EL (cell line): ENCODE data around the gene DBET.
"Not testable (repeated sequence)": the region's sequence is repeated elsewhere in the genome, so short reads cannot be mapped to it uniquely, and the experiment has no call there.

Experiments used
- DNase-seq: peaks from one replicate; pipeline ENCODE4 v3.0.0-alpha.2; 2016

The DBET gene

DNA sequence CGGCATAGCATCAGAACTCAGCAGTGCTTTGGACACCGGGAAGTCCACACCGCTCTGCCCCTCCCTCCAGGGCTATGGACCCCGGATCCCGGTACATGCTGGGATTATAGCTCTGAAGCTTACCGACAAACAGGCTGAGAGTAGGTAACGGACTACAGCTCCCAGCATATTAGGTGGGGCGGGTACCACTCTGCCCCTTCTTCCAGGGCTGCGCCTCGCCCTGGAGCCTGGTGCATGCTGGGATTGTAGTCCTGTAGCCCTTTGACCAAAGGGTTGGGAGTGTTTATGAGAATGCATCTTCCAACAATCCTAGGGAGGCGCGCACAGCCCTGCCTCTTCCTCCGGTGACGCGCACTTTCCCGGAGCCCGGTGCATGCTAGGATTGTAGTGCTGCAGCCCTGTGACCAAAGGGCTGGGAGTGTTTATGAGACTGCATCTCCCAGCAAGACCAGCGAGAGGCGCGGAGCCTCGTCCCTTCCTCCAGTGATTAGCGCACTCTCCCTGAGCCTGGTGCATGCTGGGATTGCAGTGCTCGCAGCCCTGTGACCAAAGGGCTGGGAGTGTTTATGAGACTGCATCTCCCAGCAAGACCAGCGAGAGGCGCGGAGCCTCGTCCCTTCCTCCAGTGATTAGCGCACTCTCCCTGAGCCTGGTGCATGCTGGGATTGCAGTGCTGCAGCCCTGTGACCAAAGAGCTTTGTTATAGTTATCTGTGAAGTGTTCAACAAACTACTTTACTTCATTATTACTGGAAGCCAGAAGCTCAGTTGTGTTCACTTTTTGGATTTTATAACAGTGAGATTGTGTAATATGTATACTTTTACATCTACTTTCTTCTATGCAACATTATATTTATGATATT lies 14.7 kb upstream of the DBET start:
- not testable (repeated sequence) for DNase-seq

DNA sequence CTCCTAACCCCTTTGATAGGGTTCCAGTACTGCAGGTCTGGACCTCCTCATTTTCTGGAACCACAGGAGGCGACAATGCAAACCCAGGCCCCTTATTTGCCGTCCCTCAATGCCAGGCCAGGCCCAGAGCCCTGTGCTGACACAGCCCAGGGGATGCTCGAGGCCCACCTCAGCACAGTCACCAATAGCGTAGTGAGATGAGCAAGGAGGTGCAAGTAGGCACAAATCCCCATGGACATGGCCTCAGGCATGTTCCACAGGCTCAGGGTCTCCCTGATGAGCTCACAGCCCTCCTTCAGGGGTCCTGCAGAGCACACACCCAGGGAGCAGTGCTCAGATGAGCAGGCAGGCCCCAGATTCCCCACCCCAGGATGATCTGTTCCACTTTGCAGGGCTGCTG lies 5.3 kb upstream of the DBET start:
- DNase-seq: not testable (repeated sequence)

DNA sequence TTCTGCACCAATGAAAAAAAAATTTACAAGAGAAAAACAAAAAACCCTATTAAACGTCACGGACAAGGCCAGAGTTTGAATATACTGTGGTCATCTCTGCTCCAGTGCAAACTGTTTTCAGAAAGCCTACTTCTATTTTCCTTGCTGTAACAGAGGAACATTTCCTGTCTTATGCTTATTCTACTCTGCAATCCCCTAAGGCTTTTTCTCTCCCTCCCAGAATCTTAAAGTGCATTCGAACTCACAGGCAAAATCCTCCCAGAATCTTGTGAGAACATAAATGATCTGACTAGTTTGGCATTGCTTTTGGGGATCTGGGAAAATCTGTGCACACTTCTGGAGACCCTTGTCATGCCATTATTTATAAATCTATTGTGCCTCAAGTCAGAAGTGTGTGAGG lies 503 bp downstream of the DBET start:
- DNase-seq: not testable (repeated sequence)

DNA sequence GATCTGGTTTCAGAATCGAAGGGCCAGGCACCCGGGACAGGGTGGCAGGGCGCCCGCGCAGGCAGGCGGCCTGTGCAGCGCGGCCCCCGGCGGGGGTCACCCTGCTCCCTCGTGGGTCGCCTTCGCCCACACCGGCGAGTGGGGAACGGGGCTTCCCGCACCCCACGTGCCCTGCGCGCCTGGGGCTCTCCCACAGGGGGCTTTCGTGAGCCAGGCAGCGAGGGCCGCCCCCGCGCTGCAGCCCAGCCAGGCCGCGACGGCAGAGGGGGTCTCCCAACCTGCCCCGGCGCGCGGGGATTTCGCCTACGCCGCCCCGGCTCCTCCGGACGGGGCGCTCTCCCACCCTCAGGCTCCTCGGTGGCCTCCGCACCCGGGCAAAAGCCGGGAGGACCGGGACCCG lies 4.0 kb downstream of the DBET start:
- not testable (repeated sequence) for DNase-seq

DNA sequence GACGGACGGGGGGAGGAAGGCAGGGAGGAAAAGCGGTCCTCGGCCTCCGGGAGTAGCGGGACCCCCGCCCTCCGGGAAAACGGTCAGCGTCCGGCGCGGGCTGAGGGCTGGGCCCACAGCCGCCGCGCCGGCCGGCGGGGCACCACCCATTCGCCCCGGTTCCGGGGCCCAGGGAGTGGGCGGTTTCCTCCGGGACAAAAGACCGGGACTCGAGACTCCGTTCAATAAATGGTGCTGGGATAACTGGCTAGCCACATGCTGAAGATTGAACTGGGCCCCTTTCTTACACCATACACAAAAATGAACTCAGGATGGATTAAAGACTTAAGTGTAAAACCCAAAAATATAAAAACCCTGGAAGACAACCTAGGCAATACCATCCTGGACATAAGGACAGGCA lies 28.8 kb downstream of the DBET start:
- not testable (repeated sequence) for DNase-seq

DNA sequence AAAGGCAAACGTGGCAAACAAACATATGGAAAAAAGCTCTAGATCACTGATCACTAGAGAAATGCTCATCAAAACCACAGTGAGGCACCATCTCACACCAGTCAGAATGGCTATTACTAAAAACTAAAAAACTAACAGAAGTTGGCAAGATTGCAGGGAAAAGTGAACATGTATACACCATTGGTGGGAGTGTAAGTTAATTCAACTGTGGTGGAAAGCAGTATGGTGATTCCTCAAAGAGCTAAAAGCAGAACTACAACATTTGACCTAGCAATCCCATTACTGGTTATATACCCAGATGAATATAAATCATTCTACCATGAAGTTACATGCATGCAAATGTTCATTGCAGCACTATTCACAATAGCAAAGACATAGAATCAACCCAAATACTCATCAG lies 29.7 kb downstream of the DBET start:
- not testable (repeated sequence) for DNase-seq

DNA sequence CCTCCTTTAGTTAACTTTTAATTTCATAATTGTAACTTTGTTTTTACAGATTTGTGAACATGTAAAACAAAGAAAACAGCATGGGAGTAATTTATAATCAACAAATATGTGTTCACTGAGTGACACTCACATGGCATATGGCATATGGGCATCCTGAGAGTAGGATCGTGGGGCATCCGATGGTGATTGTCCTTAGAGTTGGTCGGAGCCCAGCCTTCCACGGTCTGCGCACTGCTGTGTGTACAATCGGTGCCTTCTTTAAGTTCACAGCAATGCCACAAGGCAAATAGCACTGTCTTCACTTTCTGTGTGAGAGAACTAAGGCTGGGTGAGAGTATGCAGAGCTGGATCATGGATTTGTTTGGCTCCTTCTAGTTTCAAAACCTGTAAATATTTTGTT lies 31.0 kb downstream of the DBET start:
- DNase-seq: not testable (repeated sequence)

DNA sequence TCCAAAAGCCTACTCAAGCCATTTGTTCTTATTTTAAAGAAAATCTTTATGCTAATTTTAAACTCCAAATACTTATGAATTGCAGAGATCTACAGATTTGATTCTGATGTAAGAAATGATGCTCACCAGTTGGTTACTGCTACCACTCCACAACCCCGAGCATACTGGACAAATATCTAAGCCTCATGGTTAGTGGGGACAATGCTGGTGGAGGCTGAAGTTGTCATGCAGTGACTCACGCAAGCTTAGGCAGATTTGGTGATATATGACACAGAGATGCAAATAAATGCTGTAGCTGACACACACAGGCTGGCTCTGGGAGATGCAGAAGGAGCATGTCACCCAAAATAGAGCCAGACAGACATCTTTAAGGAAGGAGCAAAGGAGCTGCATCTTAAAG lies 35.3 kb downstream of the DBET start:
- DNase-seq: not testable (repeated sequence)

DNA sequence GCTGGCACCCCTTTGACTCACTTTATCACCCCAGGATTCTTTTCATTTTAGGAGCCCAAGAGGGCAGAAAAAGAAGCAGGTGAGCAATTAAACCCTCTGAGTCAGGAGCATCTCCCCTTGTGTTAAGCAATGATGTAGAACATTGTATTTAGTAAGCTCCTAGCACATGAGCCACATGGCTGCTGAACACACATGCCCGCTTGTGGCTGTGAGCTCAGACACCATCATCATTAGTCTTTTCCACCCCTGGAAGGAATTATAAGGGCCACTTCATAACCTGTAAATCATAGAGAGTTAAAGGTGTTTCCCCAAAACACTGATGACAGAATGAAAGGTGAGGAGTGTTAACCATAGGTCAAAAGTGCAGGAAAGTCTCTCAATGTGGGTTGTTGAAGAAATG lies 37.2 kb downstream of the DBET start:
- DNase-seq: not testable (repeated sequence)

DNA sequence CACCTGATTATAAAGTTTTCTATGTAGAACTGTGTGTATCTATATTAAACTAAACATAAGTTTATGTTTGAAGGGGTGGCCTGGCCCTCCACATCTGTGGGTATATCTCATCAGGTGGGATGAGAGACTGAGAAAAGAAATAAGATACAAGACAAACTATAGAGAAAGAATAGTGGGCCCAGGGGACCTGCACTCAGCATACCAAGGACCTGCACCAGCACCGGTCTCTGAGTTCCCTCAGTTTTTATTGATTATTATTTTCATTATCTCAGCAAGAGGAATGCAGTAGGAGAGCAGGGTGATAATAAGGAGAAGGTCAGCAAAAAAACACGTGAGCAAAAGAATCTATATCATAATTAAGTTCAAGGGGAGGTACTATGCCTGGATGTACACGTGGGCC lies 41.9 kb downstream of the DBET start:
- not testable (repeated sequence) for DNase-seq

DNA sequence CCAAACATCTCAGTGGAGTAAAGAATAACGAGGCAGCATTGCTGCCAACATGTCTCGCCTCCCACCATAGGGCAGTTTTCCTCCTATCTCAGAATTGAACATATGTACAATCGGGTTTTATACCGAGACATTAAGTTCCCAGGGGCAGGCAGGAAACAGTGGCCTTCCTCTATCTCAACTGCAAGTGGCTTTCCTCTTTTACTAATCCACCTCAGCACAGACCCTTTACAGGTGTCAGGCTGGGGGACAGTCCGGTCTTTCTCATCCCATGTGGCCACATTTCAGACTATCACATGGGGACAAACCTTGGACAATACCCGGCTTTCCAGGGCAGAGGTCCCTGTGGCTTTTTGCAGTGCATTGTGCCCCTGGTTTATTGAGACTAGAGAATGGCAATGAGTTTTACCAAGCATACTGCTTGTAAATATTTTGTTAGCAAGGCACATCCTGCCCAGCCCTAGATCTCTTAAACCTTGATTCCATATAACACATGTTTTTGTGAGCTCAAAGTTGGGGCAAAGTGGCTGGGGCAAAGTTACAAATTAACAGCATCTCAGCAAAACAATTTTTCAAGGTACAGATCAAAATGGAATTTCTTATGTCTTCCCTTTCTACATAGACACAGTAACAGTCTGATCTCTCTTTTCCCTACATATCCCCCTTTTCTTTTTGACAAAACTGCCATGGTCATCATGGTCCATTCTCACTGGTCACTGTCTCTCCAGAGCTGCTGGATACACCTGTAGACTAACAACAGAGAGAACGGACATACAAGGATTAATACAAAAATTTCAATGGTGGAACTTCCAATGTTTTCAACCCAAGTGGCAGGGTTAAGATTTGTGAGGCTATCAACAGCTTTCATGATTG lies 42.5 kb downstream of the DBET start:
- not testable (repeated sequence) for DNase-seq

DNA sequence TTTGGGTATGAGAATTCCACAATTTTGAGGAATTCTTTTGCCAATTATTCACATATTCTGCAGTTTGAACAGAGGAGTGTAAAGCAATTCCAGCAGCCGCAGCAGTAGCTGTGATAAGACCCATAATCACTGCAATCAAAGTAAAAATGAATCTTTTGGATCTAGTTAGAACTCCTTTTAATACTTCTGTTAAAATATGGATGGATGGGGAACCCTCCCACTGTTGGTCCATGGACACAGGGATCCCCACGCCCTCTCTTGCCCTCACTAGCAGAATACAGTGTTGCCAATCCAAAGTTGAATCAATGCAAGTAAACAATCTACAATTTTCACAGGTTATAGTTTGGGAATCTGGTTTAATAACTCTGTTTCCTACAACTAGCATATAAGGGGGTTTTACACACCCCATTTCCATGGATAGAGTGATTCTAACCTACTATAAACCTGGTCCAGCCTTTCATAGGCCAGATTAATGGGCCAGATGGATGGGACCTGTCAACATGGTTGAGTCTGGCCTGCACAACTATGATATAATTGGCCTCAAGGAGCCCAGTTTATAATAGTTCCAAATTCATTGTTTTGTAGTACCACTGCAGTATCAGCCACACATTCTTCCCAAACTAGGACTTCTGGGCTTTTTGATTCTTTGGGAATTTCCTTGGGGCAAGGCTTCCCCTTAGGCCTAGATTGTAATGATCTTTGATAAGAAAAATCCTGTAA lies 43.6 kb downstream of the DBET start:
- DNase-seq: not testable (repeated sequence)

DNA sequence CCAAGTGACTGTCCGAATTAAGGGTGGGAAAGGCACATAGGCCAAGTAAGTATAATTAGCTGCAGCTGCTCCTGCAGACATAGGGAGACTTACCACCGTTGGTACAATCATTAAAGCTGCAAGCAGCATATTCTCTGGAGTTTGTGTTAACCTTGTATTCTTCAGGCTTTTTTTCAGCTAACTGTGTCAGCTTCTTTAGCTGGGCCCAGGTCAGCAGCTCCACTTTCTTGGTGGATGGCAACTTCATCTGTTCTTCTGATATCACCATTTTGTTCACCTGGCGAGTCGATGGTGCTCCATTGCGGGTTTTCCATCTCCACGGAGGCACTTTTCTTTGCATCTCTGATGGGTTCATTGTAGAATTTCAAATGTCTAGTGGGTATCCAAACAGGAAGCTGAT lies 44.5 kb downstream of the DBET start:
- not testable (repeated sequence) for DNase-seq

DNA sequence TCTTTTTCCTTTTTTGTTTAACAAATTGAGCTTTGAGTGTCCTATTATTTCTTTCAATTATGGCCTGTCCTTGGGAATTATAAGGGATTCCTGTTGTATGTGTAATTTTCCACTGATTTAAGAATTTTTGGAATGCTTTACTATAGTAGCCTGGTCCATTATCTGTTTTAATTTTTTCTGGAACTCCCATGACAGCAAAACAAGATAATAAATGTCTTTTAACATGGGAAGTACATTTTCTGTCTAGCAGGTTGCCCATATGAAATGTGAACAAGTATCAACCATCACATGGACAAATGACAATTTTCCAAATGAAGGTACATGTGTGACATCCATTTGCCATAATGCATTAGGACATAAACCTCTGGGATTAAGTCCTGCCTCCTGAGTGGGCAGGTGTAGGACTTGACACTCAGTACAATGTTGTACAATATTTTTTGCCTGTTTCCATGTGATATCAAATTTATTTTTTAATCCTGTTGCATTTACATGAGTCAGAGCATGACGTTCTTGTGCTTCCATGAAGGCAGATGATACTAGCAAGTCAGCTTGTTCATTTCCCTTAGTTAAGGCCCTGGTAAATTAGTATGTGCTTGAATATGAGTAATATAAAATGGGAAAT lies 45.2 kb downstream of the DBET start:
- DNase-seq: not testable (repeated sequence)

DNA sequence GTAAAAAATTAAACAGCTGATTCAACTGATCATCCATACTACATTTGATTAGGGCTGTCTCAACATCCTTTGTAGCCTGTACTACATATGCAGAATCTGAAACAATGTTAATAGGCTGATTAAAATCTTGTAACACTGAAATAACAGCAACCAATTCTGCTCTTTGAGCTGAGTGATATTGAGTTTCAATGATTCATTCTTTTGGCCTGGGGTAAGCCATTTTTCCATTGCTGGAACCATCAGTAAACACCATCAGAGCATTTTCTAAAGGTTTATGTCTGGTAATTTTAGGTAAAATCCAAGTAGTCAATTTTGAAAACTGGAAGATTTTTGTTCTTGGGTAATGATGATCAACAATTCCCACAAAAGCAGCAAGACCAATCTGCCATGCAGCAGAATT lies 45.7 kb downstream of the DBET start:
- DNase-seq: not testable (repeated sequence)

DNA sequence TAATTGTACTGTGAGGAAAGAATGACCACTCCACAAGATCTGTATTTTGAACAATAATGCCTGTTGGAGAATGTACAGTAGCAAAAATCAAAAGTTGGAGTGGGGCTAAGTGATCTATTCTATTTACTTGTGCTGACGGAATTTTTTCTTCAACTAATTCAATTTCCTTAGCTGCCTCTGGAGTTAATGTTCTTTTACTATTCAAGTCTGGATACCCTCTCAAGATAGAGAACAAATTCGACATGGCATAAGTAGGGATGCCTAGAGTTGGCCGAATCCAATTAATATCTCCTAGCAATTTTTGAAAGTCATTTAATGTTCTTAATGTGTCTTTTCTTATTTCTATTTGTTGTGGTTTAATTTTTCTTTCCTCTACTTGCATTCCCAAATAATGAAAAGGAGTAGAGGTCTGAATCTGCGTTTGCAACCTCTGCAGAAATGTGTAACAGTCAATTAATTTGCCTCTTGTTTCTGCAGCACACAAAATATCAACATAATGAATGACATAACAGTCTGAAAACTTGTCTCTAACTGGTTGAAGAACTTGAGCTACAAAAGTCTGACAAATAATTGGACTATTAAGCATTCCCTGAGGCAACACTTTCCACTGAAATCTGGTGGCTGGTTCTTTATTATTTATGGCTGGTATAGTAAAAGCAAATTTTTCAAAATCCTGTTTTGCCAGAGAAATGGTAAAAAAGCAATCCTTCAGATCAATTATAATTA lies 46.4 kb downstream of the DBET start:
- DNase-seq: not testable (repeated sequence)

DNA sequence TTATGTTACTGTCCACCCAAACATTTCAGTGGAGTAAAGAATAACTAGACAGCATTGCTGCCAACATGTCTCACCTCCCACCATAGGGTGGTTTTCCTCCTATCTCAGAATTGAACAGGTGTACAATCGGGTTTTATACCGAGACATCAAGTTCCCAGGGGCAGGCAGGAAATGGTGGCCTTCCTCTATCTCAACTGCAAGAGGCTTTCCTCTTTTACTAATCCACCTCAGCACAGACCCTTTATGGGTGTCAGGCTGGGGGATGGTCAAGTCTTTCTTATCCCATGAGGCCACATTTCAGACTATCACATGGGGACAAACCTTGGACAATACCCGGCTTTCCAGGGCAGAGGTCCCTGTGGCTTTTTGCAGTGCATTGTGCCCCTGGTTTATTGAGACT lies 48.6 kb downstream of the DBET start:
- not testable (repeated sequence) for DNase-seq

DNA sequence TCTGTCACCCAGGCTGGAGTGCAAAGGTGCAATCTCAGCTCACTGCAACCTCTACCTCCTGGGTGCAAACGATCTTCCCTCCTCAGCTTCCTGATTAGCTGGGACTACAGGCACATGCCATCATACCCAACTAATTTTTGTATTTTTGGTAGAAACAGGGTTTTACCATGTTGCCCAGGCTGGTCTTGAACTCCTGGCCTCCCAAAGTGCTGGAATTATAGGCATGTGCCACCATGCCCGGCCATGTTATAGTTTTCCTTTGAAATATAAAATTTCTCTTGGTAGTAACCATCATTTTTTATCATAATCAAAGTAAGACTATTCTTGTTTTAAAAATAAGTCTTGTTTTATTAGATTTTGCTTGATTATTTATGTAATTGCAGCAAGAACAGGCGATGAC lies 50.7 kb downstream of the DBET start:
- not testable (repeated sequence) for DNase-seq
